IMR-90 (cell line): ENCODE results near the gene DUSP16. TPM values are rescaled to one million over a fixed set of nuclear protein-coding genes. Genes with fewer than 3 reads are reported as not detected.

Experiments used
- ATAC-seq: fragments of 200-7000 bp; cut with Tn5 transposase; 2 replicates; pipeline ENCODE4 v1.9.1; 2020; ENCODE audit warnings: low read depth, mild to moderate bottlenecking, moderate library complexity
- BruUV-seq: library from RNA; stranded (reverse); fragments of 400-500 nt; replicated peaks from 2 replicates; lab custom pipeline; 2021; lab: Mats Ljungman, UMichigan
- CTCF ChIA-PET: fragments of 300-600 bp; formaldehyde crosslinking; extraction: SDS; loops from one replicate; lab custom pipeline; 2021; ENCODE audit warnings: antibody characterized with exemption; lab: Yijun Ruan, JAX
- POLR2A ChIA-PET: fragments of 300-600 bp; sonication (Branson Sonifier 250); formaldehyde crosslinking; loops from one replicate; lab custom pipeline; 2022; ENCODE audit warnings: antibody characterized with exemption; ENCODE audit not compliant: unreplicated experiment; lab: Charles Lee
- DNase-seq: peaks from one replicate; pipeline ENCODE4 v3.0.0; 2013
- H2AFZ ChIP-seq: replicated peaks from 2 replicates; pipeline ENCODE3; 2013; ENCODE audit warnings: low read length, mild to moderate bottlenecking; ENCODE audit not compliant: poor library complexity
- H2AK5ac ChIP-seq: 2 replicates; pipeline ENCODE4 v1.6.1; 2013; ENCODE audit warnings: low read depth, low read length, inconsistent platforms
- H2AK9ac ChIP-seq: replicated peaks from 2 replicates; pipeline ENCODE3; 2013; ENCODE audit warnings: mild to moderate bottlenecking, low read depth, low read length, moderate library complexity; ENCODE audit not compliant: poor library complexity
- H2BK120ac ChIP-seq: 2 replicates; pipeline ENCODE4 v1.6.1; 2013; ENCODE audit warnings: low read depth, low read length, inconsistent platforms
- H2BK15ac ChIP-seq: 3 replicates; pipeline ENCODE4 v1.6.1; 2013; ENCODE audit warnings: low read depth, low read length, inconsistent platforms
- H2BK20ac ChIP-seq: 2 replicates; pipeline ENCODE4 v1.6.1; 2013; ENCODE audit warnings: low read depth, mild to moderate bottlenecking, inconsistent platforms, low read length, moderate library complexity
- H2BK5ac ChIP-seq: 2 replicates; pipeline ENCODE4 v1.6.1; 2013; ENCODE audit warnings: mild to moderate bottlenecking, low read depth, low read length, inconsistent platforms; ENCODE audit not compliant: poor library complexity, severe bottlenecking
- H3K14ac ChIP-seq: replicated peaks from 2 replicates; pipeline ENCODE4 v1.6.1; 2013; ENCODE audit warnings: low read depth, low read length, inconsistent platforms
- H3K18ac ChIP-seq: 2 replicates; pipeline ENCODE4 v1.6.1; 2013; ENCODE audit warnings: low read depth, low read length, control low read depth
- H3K23ac ChIP-seq: 2 replicates; pipeline ENCODE4 v1.6.1; 2013; ENCODE audit warnings: low read depth, low read length, inconsistent platforms
- H3K27ac ChIP-seq: 2 replicates; pipeline ENCODE4 v1.5.1; 2013; ENCODE audit warnings: mild to moderate bottlenecking, control low read depth, low read length; ENCODE audit not compliant: insufficient read depth
- H3K27me3 ChIP-seq: 2 replicates; pipeline ENCODE4 v1.6.1; 2013; ENCODE audit warnings: low read length; ENCODE audit not compliant: control insufficient read depth, insufficient read depth
- H3K36me3 ChIP-seq: 2 replicates; pipeline ENCODE4 v1.6.1; 2013; ENCODE audit warnings: low read length, mixed read lengths; ENCODE audit not compliant: control insufficient read depth, insufficient read depth
- H3K4ac ChIP-seq: 2 replicates; pipeline ENCODE4 v1.6.1; 2013; ENCODE audit warnings: low read depth, low read length, inconsistent platforms
- H3K4me1 ChIP-seq: 2 replicates; pipeline ENCODE4 v1.6.1; 2013; ENCODE audit warnings: low read length, mixed read lengths; ENCODE audit not compliant: control insufficient read depth, insufficient read depth
- H3K4me2 ChIP-seq: 2 replicates; pipeline ENCODE4 v1.6.1; 2013; ENCODE audit warnings: low read depth, mild to moderate bottlenecking, control low read depth, low read length, moderate library complexity
- H3K4me3 ChIP-seq: 2 replicates; pipeline ENCODE4 v1.5.1; 2013; ENCODE audit warnings: low read depth, mild to moderate bottlenecking, control low read depth, low read length, moderate library complexity; ENCODE audit not compliant: insufficient read depth
- H3K56ac ChIP-seq: 2 replicates; pipeline ENCODE4 v1.6.1; 2013; ENCODE audit warnings: low read length, inconsistent platforms; ENCODE audit not compliant: insufficient read depth; ENCODE audit errors: extremely low read depth
- H3K79me1 ChIP-seq, 2 experiments: 2 replicates each; pipeline ENCODE4 v1.6.1; 2013; ENCODE audit warnings: low read length in 2 of 2, inconsistent platforms in 1 of 2, low read depth in 1 of 2
- H3K9ac ChIP-seq: 2 replicates; pipeline ENCODE4 v1.6.1; 2013; ENCODE audit warnings: low read depth, low read length, control low read depth
- H3K9me1 ChIP-seq: 2 replicates; pipeline ENCODE4 v1.6.1; 2013; ENCODE audit warnings: low read length, inconsistent platforms; ENCODE audit not compliant: insufficient read depth
- H3K9me3 ChIP-seq: 2 replicates; pipeline ENCODE4 v1.6.1; 2013; ENCODE audit warnings: low read length; ENCODE audit not compliant: control insufficient read depth, insufficient read depth
- H4K20me1 ChIP-seq: 2 replicates; pipeline ENCODE4 v1.6.1; 2013; ENCODE audit warnings: low read length, inconsistent platforms; ENCODE audit not compliant: insufficient read depth
- H4K5ac ChIP-seq: 2 replicates; pipeline ENCODE4 v1.6.1; 2013; ENCODE audit warnings: mild to moderate bottlenecking, low read depth, low read length, control low read depth
- H4K8ac ChIP-seq, 2 experiments: 2 replicates each; pipeline ENCODE4 v1.6.1; 2013; ENCODE audit warnings: low read depth in 2 of 2, low read length in 2 of 2, control low read depth in 1 of 2, inconsistent platforms in 1 of 2
- H4K91ac ChIP-seq: 2 replicates; pipeline ENCODE4 v1.6.1; 2013; ENCODE audit warnings: low read depth, low read length, inconsistent platforms; ENCODE audit not compliant: insufficient read depth
- CEBPB ChIP-seq: IDR thresholded peaks from 2 replicates; pipeline ENCODE4 v1.6.1; 2012; ENCODE audit warnings: low read depth, low read length, improper control_type of control experiment
- CHD1 ChIP-seq: IDR thresholded peaks from 2 replicates; pipeline ENCODE4 v1.6.1; 2012; ENCODE audit warnings: low read depth, low read length, improper control_type of control experiment
- FOS ChIP-seq: fragments of 150-350 bp; IDR thresholded peaks from 2 replicates; pipeline ENCODE4 v1.6.1; 2016; ENCODE audit warnings: low read depth, low read length
- MAFK ChIP-seq: IDR thresholded peaks from 2 replicates; pipeline ENCODE4 v1.6.1; 2012; ENCODE audit warnings: low read depth, low read length, improper control_type of control experiment
- MAZ ChIP-seq: IDR thresholded peaks from 2 replicates; pipeline ENCODE4 v1.6.1; 2012; ENCODE audit warnings: low read depth, mild to moderate bottlenecking, low read length, improper control_type of control experiment, moderate library complexity, borderline replicate concordance
- MXI1 ChIP-seq: IDR thresholded peaks from 2 replicates; pipeline ENCODE4 v1.6.1; 2012; ENCODE audit warnings: low read depth, mild to moderate bottlenecking, low read length, moderate library complexity, borderline replicate concordance
- NFE2L2 ChIP-seq: fragments of 150-350 bp; IDR thresholded peaks from 2 replicates; pipeline ENCODE4 v1.6.1; 2016; ENCODE audit warnings: low read depth, mild to moderate bottlenecking, low read length
- POLR2A ChIP-seq: IDR thresholded peaks from 2 replicates; pipeline ENCODE4 v1.6.1; 2012; ENCODE audit warnings: mild to moderate bottlenecking, low read depth, low read length
- RFX5 ChIP-seq: IDR thresholded peaks from 2 replicates; pipeline ENCODE4 v1.8.0; 2012; ENCODE audit warnings: low read depth, mild to moderate bottlenecking, low read length, moderate library complexity
- SMC3 ChIP-seq: fragments of 150-350 bp; IDR thresholded peaks from 2 replicates; pipeline ENCODE4 v1.6.1; 2016; ENCODE audit warnings: low read depth, mild to moderate bottlenecking, antibody characterized with exemption, low read length, moderate library complexity
- WGBS, 2 experiments: methylation state at CpG; one replicate each; pipeline versions ENCODE4 v1.1.5 to v1.1.7; 2013; ENCODE audit warnings: missing lambda C conversion rate in 2 of 2; ENCODE audit not compliant: insufficient read length in 1 of 2; ENCODE audit errors: extremely low coverage in 2 of 2; 5-methylcytosine and 5-hydroxymethylcytosine counted together
- dilution Hi-C: fragments of 300-500 bp; cut with HindIII; formaldehyde crosslinking; loops from one replicate; pipeline ENCODE4 v1.14.3; 2018; ENCODE audit warnings: low sequenced_read_pairs; ENCODE audit not compliant: unreplicated experiment
- in situ Hi-C: fragments of 300-500 bp; cut with MboI; formaldehyde crosslinking; loops from 3 replicates; pipeline ENCODE4 v1.14.3; 2019; ENCODE audit warnings: low sequenced_read_pairs, inconsistent platforms, mixed read lengths
- intact Hi-C: fragments of 100-400 bp; cut with micrococcal nuclease; formaldehyde crosslinking; loops from 2 replicates; pipeline ENCODE4 v1.10.0; 2022
- polyA plus RNA-seq, 3 experiments: library from polyadenylated mRNA; depleted of rRNA; stranded (reverse); fragments of >200 nt; gene quantifications; 2 replicates each; pipeline ENCODE4 v1.2.3, GENCODE V29; 2012; ENCODE audit warnings: low replicate concordance in 1 of 3
- total RNA-seq: library from RNA; depleted of rRNA; stranded (reverse); fragments of >200 nt; gene quantifications from 2 replicates; pipeline ENCODE4 v1.2.3, GENCODE V29; 2012
- TF ChIP-seq, protein P1 (sequence below): fragments of 150-350 bp; IDR thresholded peaks from 2 replicates; pipeline ENCODE4 v1.6.1; 2016; ENCODE audit warnings: low read depth, mild to moderate bottlenecking, low read length, moderate library complexity, borderline replicate concordance

The DUSP16 gene
- total and polyA plus RNA-seq, 2 of the 4 experiments (the other 2 are of a cell fraction), result 4.7 to 10.0 TPM

DNA sequence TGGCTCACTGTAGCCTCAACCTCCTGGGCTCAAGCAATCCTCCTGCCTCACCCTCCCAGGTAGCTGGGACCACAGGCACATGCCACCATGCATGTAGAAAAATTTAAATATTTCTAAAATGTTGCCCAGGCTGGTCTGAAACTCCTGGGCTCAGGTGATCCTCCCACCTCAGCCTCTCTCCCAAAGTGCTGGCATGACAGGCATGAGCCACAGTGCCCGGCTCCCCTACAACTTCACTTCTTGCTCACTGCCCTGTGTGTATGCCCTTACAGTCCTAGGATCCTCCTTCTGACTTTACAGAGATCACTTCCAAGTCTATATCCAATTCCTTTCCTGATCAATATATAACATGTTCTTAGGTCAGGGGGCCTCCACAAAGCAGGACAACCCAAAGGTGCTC is 25.2 kb upstream of the DUSP16 start:
- no peak overlapping the region for H2AK9ac ChIP-seq
- BruUV-seq, result no TSS peak
- H3K36me3 ChIP-seq, result no peaks in the 10 kb centered on the region
- no peaks in the 10 kb centered on the region for H3K9me3 ChIP-seq
- peaks cover 2% of the 10 kb centered on the region; the same call in 1 of the 2 replicates for H3K4me1 ChIP-seq
- POLR2A ChIA-PET, result no interaction called here
- no peaks in the 10 kb centered on the region for H3K79me1 ChIP-seq
- no peak overlapping the region for H3K23ac ChIP-seq
- dilution Hi-C loops, result no loop called here
- no peak overlapping the region for H2BK5ac ChIP-seq
- no peak overlapping the region for H3K14ac ChIP-seq
- no peak overlapping the region for H4K5ac ChIP-seq
- in situ Hi-C loops, result no loop called here
- WGBS, 2 experiments, result no CpG with 5 or more reads among the region's 1 CpG
- H4K8ac ChIP-seq, result no peak overlapping the region
- H2AFZ ChIP-seq, result no peak overlapping the region
- TF ChIP-seq MAZ, result no peak
- TF ChIP-seq, protein P1, sequence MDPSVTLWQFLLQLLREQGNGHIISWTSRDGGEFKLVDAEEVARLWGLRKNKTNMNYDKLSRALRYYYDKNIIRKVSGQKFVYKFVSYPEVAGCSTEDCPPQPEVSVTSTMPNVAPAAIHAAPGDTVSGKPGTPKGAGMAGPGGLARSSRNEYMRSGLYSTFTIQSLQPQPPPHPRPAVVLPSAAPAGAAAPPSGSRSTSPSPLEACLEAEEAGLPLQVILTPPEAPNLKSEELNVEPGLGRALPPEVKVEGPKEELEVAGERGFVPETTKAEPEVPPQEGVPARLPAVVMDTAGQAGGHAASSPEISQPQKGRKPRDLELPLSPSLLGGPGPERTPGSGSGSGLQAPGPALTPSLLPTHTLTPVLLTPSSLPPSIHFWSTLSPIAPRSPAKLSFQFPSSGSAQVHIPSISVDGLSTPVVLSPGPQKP, result no peak
- TF ChIP-seq RFX5, result no peak
- no peak for TF ChIP-seq CEBPB
- no peak for TF ChIP-seq MAFK
- TF ChIP-seq MXI1, result no peak
- TF ChIP-seq CHD1, result no peak
- TF ChIP-seq POLR2A, result no peak
- no peak for TF ChIP-seq NFE2L2
- no peak for TF ChIP-seq FOS
- TF ChIP-seq SMC3, result no peak
- no peaks in the 10 kb centered on the region for H4K20me1 ChIP-seq
- H3K9me1 ChIP-seq, result no peaks in the 10 kb centered on the region; the same call in 1 of the 2 replicates
- H2AK5ac ChIP-seq, result no peak overlapping the region
- H3K4ac ChIP-seq, result no peak overlapping the region
- ATAC-seq (no peak), DNase-seq (no peak)
- H2BK20ac ChIP-seq, result no peak overlapping the region
- H3K27me3 ChIP-seq, result peaks cover 17% of the 10 kb centered on the region
- H4K91ac ChIP-seq, result no peak overlapping the region
- no peak overlapping the region for H3K4me2 ChIP-seq
- intact Hi-C loops, result no loop called here
- H3K4me3 ChIP-seq, result no peak overlapping the region
- no peak overlapping the region for H3K56ac ChIP-seq
- no peak overlapping the region for H3K9ac ChIP-seq
- H2BK120ac ChIP-seq, result no peak overlapping the region
- CTCF ChIA-PET, result interaction anchor here (0.6 kb wide), 1 partner anchor 218 kb away, joined by 4 read pairs; no protein-coding TSS in a partner anchor
- H2BK15ac ChIP-seq, result no peak overlapping the region
- H3K18ac ChIP-seq, result no peak overlapping the region
- H3K27ac ChIP-seq, result no peak overlapping the region
